IMR-90 (cell line): ENCODE data around the gene ADGRD1.

Experiments used
- BHLHE40 ChIP-seq: fragments of 150-350 bp; IDR thresholded peaks from 2 replicates; pipeline ENCODE4 v1.6.1; 2016; ENCODE audit warnings: mild to moderate bottlenecking, low read depth, low read length
- CEBPB ChIP-seq: IDR thresholded peaks from 2 replicates; pipeline ENCODE4 v1.6.1; 2012; ENCODE audit warnings: low read depth, low read length, improper control_type of control experiment
- FOS ChIP-seq: fragments of 150-350 bp; IDR thresholded peaks from 2 replicates; pipeline ENCODE4 v1.6.1; 2016; ENCODE audit warnings: low read depth, low read length
- MAFK ChIP-seq: IDR thresholded peaks from 2 replicates; pipeline ENCODE4 v1.6.1; 2012; ENCODE audit warnings: low read depth, low read length, improper control_type of control experiment
- MAZ ChIP-seq: IDR thresholded peaks from 2 replicates; pipeline ENCODE4 v1.6.1; 2012; ENCODE audit warnings: low read depth, mild to moderate bottlenecking, low read length, improper control_type of control experiment, moderate library complexity, borderline replicate concordance
- MXI1 ChIP-seq: IDR thresholded peaks from 2 replicates; pipeline ENCODE4 v1.6.1; 2012; ENCODE audit warnings: low read depth, mild to moderate bottlenecking, low read length, moderate library complexity, borderline replicate concordance
- NFE2L2 ChIP-seq: fragments of 150-350 bp; IDR thresholded peaks from 2 replicates; pipeline ENCODE4 v1.6.1; 2016; ENCODE audit warnings: low read depth, mild to moderate bottlenecking, low read length
- POLR2A ChIP-seq: IDR thresholded peaks from 2 replicates; pipeline ENCODE4 v1.6.1; 2012; ENCODE audit warnings: mild to moderate bottlenecking, low read depth, low read length
- RAD21 ChIP-seq: IDR thresholded peaks from 2 replicates; pipeline ENCODE4 v1.6.1; 2012; ENCODE audit warnings: low read length, improper control_type of control experiment
- RCOR1 ChIP-seq: IDR thresholded peaks from 2 replicates; pipeline ENCODE4 v1.6.1; 2012; ENCODE audit warnings: mild to moderate bottlenecking, low read length, improper control_type of control experiment; ENCODE audit not compliant: insufficient replicate concordance
- RFX5 ChIP-seq: IDR thresholded peaks from 2 replicates; pipeline ENCODE4 v1.8.0; 2012; ENCODE audit warnings: low read depth, mild to moderate bottlenecking, low read length, moderate library complexity
- SMC3 ChIP-seq: fragments of 150-350 bp; IDR thresholded peaks from 2 replicates; pipeline ENCODE4 v1.6.1; 2016; ENCODE audit warnings: low read depth, mild to moderate bottlenecking, antibody characterized with exemption, low read length, moderate library complexity
- USF2 ChIP-seq: fragments of 150-350 bp; IDR thresholded peaks from 2 replicates; pipeline ENCODE4 v1.6.1; 2017; ENCODE audit warnings: mild to moderate bottlenecking, antibody characterized with exemption, low read length, low read depth
- TF ChIP-seq, protein P1 (sequence below): conservative IDR thresholded peaks from 2 replicates; pipeline ENCODE4 v1.5.1; 2012; ENCODE audit warnings: mild to moderate bottlenecking, low read depth, low read length, improper control_type of control experiment

DNA sequence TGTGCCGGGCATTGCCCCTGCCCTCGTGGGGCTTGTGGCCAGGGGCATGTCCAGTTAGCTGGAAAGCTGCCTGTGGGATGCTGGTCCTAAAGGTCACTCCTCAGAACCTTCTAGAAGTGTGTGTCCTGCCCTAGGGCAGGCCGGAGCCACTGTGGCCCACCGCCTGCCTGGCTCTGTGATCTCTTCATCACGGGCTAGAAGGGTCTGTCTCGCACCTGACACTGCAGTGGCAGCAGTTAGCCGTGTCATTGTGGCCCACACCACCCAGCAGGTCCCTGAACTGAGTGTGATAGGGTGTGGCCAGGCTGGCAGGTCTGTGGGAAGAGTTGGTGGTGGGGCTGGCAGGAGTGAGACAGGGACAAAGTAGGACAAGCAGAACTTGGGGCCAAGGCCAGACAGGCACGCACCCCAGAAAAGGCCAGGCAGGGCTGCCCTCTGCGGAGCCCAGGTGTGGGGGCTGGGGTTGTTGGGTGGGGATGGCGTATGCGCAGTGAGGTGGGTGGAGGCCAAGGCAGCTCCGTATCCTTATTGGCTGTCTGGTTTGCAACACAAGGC is 41.2 kb downstream of the ADGRD1 start:
- no peak for TF ChIP-seq POLR2A
- TF ChIP-seq, protein P1, sequence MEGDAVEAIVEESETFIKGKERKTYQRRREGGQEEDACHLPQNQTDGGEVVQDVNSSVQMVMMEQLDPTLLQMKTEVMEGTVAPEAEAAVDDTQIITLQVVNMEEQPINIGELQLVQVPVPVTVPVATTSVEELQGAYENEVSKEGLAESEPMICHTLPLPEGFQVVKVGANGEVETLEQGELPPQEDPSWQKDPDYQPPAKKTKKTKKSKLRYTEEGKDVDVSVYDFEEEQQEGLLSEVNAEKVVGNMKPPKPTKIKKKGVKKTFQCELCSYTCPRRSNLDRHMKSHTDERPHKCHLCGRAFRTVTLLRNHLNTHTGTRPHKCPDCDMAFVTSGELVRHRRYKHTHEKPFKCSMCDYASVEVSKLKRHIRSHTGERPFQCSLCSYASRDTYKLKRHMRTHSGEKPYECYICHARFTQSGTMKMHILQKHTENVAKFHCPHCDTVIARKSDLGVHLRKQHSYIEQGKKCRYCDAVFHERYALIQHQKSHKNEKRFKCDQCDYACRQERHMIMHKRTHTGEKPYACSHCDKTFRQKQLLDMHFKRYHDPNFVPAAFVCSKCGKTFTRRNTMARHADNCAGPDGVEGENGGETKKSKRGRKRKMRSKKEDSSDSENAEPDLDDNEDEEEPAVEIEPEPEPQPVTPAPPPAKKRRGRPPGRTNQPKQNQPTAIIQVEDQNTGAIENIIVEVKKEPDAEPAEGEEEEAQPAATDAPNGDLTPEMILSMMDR: no peak
- no peak for TF ChIP-seq RAD21
- no peak for TF ChIP-seq RFX5
- TF ChIP-seq MAFK: no peak
- no peak for TF ChIP-seq USF2
- TF ChIP-seq RCOR1: no peak
- no peak for TF ChIP-seq FOS
- TF ChIP-seq MXI1: no peak
- no peak for TF ChIP-seq MAZ
- TF ChIP-seq CEBPB: no peak
- no peak for TF ChIP-seq BHLHE40
- TF ChIP-seq NFE2L2: no peak
- no peak for TF ChIP-seq SMC3
